GM12872 (cell line): ENCODE results near the gene RHO.

Source experiments
- TF ChIP-seq, protein P1 (sequence below): IDR thresholded peaks from 3 replicates; pipeline ENCODE4 v1.5.1; 2011; ENCODE audit warnings: low read depth, mild to moderate bottlenecking, low read length, moderate library complexity; ENCODE audit not compliant: insufficient read depth

Gene RHO

GRCh38 chr3:129577925-129578786 lies 49.7 kb downstream of the RHO start:
- TF ChIP-seq, protein P1, sequence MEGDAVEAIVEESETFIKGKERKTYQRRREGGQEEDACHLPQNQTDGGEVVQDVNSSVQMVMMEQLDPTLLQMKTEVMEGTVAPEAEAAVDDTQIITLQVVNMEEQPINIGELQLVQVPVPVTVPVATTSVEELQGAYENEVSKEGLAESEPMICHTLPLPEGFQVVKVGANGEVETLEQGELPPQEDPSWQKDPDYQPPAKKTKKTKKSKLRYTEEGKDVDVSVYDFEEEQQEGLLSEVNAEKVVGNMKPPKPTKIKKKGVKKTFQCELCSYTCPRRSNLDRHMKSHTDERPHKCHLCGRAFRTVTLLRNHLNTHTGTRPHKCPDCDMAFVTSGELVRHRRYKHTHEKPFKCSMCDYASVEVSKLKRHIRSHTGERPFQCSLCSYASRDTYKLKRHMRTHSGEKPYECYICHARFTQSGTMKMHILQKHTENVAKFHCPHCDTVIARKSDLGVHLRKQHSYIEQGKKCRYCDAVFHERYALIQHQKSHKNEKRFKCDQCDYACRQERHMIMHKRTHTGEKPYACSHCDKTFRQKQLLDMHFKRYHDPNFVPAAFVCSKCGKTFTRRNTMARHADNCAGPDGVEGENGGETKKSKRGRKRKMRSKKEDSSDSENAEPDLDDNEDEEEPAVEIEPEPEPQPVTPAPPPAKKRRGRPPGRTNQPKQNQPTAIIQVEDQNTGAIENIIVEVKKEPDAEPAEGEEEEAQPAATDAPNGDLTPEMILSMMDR = no peak

DNA sequence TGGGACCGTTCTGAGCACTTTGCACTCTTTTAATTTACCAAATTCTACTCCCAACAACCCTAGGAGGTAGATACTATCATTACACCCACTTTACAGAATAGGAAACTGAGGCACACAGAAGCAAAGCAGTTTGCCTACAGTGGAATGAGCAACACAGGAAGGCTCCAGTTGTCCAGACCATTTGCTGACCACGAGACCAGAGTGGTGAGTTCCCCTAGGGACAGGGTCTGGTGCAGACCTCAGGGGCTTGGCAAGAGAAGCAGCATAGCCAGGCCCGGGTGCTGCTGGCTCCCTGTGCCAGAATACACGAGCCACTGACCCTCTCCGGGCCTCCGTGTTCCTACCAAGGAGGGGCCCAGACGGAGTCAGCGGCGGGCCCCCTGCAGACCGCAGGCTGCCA lies 51.6 kb downstream of the RHO start:
- TF ChIP-seq, protein P1 = no peak

DNA sequence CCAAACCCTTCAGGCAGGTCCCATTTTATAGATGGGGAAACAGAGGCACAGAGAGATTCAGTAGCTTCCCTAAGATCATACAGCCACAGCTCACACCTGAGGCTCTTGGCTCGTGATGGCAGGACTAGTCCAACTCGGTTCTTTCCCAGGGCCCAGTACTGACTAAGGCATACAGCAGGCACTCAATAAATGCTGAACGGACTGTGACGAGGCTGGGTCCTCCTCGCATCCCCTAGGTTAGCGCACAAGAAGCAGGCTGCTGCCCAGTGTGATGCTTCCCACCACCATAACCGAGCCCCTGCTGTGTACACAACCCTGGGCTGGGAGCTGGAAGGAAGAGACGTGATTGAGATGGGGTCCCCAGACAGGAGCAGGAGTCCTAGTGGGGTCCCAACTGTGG lies 53.2 kb downstream of the RHO start:
- TF ChIP-seq, protein P1 = no peak

DNA sequence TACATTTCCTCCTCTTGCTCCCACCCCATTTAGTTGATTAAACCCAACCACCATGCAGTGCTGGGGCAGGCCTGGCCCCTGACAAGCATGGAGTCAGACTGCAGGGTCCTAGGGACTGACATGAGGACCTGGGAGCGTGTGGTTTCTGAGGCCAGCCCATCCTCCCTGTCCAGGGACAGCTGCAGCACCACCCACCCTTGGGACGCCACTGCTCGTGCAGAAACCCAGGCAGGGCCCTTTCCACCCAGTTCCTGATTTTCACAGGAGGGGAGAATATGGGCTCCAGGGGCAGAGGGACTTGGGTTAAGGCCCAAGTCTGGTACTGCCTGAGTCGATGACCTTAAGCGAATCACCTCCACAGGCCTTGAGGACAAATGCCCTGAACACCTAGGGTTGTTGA lies 54.4 kb downstream of the RHO start:
- TF ChIP-seq, protein P1 = no peak

GRCh38 chr3:129583289-129583688 lies 54.9 kb downstream of the RHO start:
- TF ChIP-seq, protein P1 = no peak

- TF ChIP-seq, protein P1 = no peak
Observed at GRCh38 chr3:129584631-129585030, 56.2 kb downstream of the RHO start.
